KMS-11 (cell line): ENCODE results near the gene TMEM207.

ENCODE experiments used
- H2AFZ ChIP-seq: fragments of 200-600 bp; sonication (generic); 2 replicates; pipeline ENCODE4 v1.6.1; 2016; ENCODE audit warnings: antibody characterized with exemption, mixed run types, low read depth
- H3K27ac ChIP-seq: fragments of 200-600 bp; sonication (generic); 2 replicates; pipeline ENCODE4 v1.6.1; 2016; ENCODE audit warnings: mild to moderate bottlenecking, mixed run types
- H3K27me3 ChIP-seq: fragments of 200-600 bp; sonication (generic); 2 replicates; pipeline ENCODE4 v1.6.1; 2017; ENCODE audit warnings: mild to moderate bottlenecking, low read depth, mixed run types, moderate library complexity; ENCODE audit not compliant: insufficient read depth
- H3K36me3 ChIP-seq: fragments of 200-600 bp; sonication (generic); 2 replicates; pipeline ENCODE4 v1.6.1; 2017; ENCODE audit warnings: mild to moderate bottlenecking, mixed run types; ENCODE audit not compliant: insufficient read depth
- H3K4me1 ChIP-seq: fragments of 200-600 bp; sonication (generic); 2 replicates; pipeline ENCODE4 v1.6.1; 2016; ENCODE audit warnings: mild to moderate bottlenecking, low read depth, mixed run types; ENCODE audit not compliant: poor library complexity, severe bottlenecking
- H3K4me2 ChIP-seq: fragments of 200-600 bp; sonication (generic); 2 replicates; pipeline ENCODE4 v1.7.0; 2016; ENCODE audit warnings: mild to moderate bottlenecking, mixed run types
- H3K4me3 ChIP-seq: fragments of 200-600 bp; sonication (generic); IDR thresholded peaks from 2 replicates; pipeline ENCODE4 v1.6.1; 2017; ENCODE audit warnings: low read depth, low read length, mixed read lengths; ENCODE audit not compliant: insufficient read depth
- H3K79me2 ChIP-seq: fragments of 200-600 bp; sonication (generic); 2 replicates; pipeline ENCODE4 v1.6.1; 2016; ENCODE audit warnings: low read depth, mixed run types; ENCODE audit not compliant: insufficient read depth
- H3K9ac ChIP-seq: fragments of 200-600 bp; sonication (generic); 2 replicates; pipeline ENCODE4 v1.6.1; 2016; ENCODE audit warnings: mild to moderate bottlenecking, mixed run types
- H4K20me1 ChIP-seq: fragments of 200-600 bp; sonication (generic); 2 replicates; pipeline ENCODE4 v1.6.1; 2016; ENCODE audit warnings: mild to moderate bottlenecking, mixed run types; ENCODE audit not compliant: insufficient read depth
- CTCF ChIP-seq: fragments of 200-600 bp; sonication (generic); conservative IDR thresholded peaks from 2 replicates; pipeline ENCODE4 v1.6.1; 2017; ENCODE audit warnings: low read depth, mild to moderate bottlenecking, antibody characterized with exemption, low read length, moderate library complexity, mixed read lengths

TMEM207 gene

GRCh38 chr3:190449801-190450200, at the start of gene TMEM207:
Gene TMEM207, minus strand, starts transcription at chr3:190449901. Its CDS starts 92 bp downstream, at chr3:190449809.
- Histone ChIP-seq H2AFZ (no peak within 1 kb of the TSS), H3K4me2 (no peak within 1 kb of the TSS), H3K9ac (no peak within 1 kb of the TSS), H3K36me3 (no peaks in the 10 kb centered on the region), H3K79me2 (no peaks in the 10 kb centered on the region), H3K4me3 (no peak within 1 kb of the TSS), H3K4me1 (no peaks in the 10 kb centered on the region), H3K27ac (no peak within 1 kb of the TSS), H4K20me1 (no peaks in the 10 kb centered on the region), H3K27me3 (no peaks in the 10 kb centered on the region)
- TF ChIP-seq CTCF = no peak

- Histone ChIP-seq H3K79me2 (no peaks in the 10 kb centered on the region), H3K4me1 (no peaks in the 10 kb centered on the region), H3K27me3 (no peaks in the 10 kb centered on the region), H3K9ac (no peak overlapping the region), H3K4me2 (no peak overlapping the region), H3K27ac (no peak overlapping the region), H4K20me1 (no peaks in the 10 kb centered on the region), H3K36me3 (no peaks in the 10 kb centered on the region), H2AFZ (no peak overlapping the region), H3K4me3 (no peak overlapping the region)
- no peak for TF ChIP-seq CTCF
Measured at GRCh38 chr3:190499122-190499521, 49.4 kb upstream of the TMEM207 start.

GRCh38 chr3:190498293-190498692, 48.6 kb upstream of the TMEM207 start:
- H3K36me3 ChIP-seq = no peaks in the 10 kb centered on the region

GRCh38 chr3:190497811-190498210, 48.1 kb upstream of the TMEM207 start:
- TF ChIP-seq CTCF = no peak
- no peaks in the 10 kb centered on the region for H3K4me1 ChIP-seq

More at GRCh38 chr3:190498293-190498692, 48.6 kb upstream of the TMEM207 start:
- Histone ChIP-seq H3K79me2 (no peaks in the 10 kb centered on the region), H3K9ac (no peak overlapping the region), H3K4me3 (no peak overlapping the region), H3K27me3 (no peaks in the 10 kb centered on the region), H2AFZ (no peak overlapping the region), H4K20me1 (no peaks in the 10 kb centered on the region), H3K4me2 (no peak overlapping the region), H3K27ac (no peak overlapping the region), H3K4me1 (no peaks in the 10 kb centered on the region)
- TF ChIP-seq CTCF = no peak

More at GRCh38 chr3:190497811-190498210, 48.1 kb upstream of the TMEM207 start:
- no peak overlapping the region for H3K4me3 ChIP-seq
- no peaks in the 10 kb centered on the region for H4K20me1 ChIP-seq
- H3K9ac ChIP-seq = no peak overlapping the region
- no peaks in the 10 kb centered on the region for H3K79me2 ChIP-seq
- H3K27me3 ChIP-seq = no peaks in the 10 kb centered on the region
- H3K27ac ChIP-seq = no peak overlapping the region
- H3K4me2 ChIP-seq = no peak overlapping the region
- H3K36me3 ChIP-seq = no peaks in the 10 kb centered on the region
- no peak overlapping the region for H2AFZ ChIP-seq
